ENCODE results near the gene ANXA5. TPM values are rescaled to one million over a fixed set of nuclear protein-coding genes. Genes with fewer than 3 reads are reported as not detected.

The ANXA5 gene
- total and polyA plus RNA-seq, 12 donors = 209 to 654 (median 401) TPM

DNA sequence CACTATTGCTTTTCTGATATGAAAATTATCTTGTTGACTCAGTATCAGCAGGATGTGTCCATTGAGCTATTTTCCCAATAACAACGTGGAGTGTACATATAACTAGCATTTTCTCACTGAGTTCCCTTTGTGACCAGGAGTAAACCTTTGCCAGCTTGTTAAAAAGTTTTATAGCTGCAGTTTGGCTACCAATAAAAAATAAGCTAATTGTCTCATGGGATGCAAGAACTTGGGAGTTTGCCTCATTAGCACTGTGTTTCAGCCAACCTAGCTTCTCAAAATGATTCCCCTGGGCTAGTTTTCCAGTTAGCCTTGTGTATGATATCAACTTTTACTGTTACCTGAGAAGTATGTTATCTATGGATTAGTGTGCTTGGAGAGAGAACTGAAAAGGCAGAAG lies 24.9 kb upstream of the ANXA5 start:
- H3K36me3 ChIP-seq (replicated peaks in 1 of 2) = no peaks in the 10 kb centered on the region
- no peak for TF ChIP-seq POLR2A (IDR thresholded peaks at IDR 0.05)
- TF ChIP-seq, protein P1, sequence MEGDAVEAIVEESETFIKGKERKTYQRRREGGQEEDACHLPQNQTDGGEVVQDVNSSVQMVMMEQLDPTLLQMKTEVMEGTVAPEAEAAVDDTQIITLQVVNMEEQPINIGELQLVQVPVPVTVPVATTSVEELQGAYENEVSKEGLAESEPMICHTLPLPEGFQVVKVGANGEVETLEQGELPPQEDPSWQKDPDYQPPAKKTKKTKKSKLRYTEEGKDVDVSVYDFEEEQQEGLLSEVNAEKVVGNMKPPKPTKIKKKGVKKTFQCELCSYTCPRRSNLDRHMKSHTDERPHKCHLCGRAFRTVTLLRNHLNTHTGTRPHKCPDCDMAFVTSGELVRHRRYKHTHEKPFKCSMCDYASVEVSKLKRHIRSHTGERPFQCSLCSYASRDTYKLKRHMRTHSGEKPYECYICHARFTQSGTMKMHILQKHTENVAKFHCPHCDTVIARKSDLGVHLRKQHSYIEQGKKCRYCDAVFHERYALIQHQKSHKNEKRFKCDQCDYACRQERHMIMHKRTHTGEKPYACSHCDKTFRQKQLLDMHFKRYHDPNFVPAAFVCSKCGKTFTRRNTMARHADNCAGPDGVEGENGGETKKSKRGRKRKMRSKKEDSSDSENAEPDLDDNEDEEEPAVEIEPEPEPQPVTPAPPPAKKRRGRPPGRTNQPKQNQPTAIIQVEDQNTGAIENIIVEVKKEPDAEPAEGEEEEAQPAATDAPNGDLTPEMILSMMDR (IDR thresholded peaks at IDR 0.05) = no peak
- no peak overlapping the region for H3K4me3 ChIP-seq
- WGBS, 4 donors = 72 to 86% (median 83%) methylated on average over 1 of the region's 1 CpG
- no peaks in the 10 kb centered on the region for H3K4me1 ChIP-seq (replicated peaks in 1 of 2)
- H3K27me3 ChIP-seq = no peaks in the 10 kb centered on the region
- H3K27ac ChIP-seq = no peak overlapping the region
- H3K9me3 ChIP-seq (replicated peaks in 1 of 3) = no peaks in the 10 kb centered on the region
- intact Hi-C loops (cut with DNase I) = no loop called here
- DNase-seq = no peak

DNA sequence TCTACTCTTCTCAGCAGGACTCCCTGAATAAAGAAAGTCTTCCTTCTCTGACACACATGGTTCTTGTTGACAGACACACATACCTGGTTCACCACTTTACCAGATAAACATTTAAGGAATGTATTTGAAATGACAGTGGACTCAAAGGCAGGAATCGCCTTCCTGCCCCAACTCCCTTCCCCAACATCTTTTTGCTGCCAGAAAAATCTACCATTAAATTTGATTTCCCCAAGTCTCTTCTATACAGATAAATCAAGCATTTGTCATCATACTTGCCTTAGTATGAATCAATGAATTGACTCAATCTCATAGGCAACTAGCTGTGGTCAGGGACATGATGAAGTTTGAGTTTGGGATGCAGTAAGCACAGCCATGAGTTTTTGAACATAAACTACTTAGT lies 23.3 kb upstream of the ANXA5 start:
- Histone ChIP-seq H3K4me3 (no peak overlapping the region), H3K9me3 (replicated peaks in 1 of 3) (no peaks in the 10 kb centered on the region), H3K27ac (no peak overlapping the region), H3K36me3 (replicated peaks in 1 of 2) (no peaks in the 10 kb centered on the region), H3K4me1 (replicated peaks in 1 of 2) (no peaks in the 10 kb centered on the region), H3K27me3 (no peaks in the 10 kb centered on the region)
- 63 to 73% (median 66%) methylated on average over 1 of the region's 1 CpG for WGBS, 4 donors
- intact Hi-C loops (cut with DNase I) = no loop called here
- TF ChIP-seq, protein P1 (IDR thresholded peaks at IDR 0.05) = no peak
- no peak for TF ChIP-seq POLR2A (IDR thresholded peaks at IDR 0.05)
- no peak for DNase-seq

GRCh38 chr4:121717680-121718237 lies 21.0 kb upstream of the ANXA5 start:
- Histone ChIP-seq H3K4me3 (no peak overlapping the region), H3K27me3 (no peaks in the 10 kb centered on the region), H3K27ac (peak overlapping the region in 1 of 5 donors; percentile 2), H3K9me3 (replicated peaks in 1 of 3) (no peaks in the 10 kb centered on the region), H3K4me1 (replicated peaks in 1 of 2) (no peaks in the 10 kb centered on the region), H3K36me3 (replicated peaks in 1 of 2) (no peaks in the 10 kb centered on the region)
- peak in 1 of 7 donors; percentile 13 for DNase-seq
- no peak for TF ChIP-seq POLR2A (IDR thresholded peaks at IDR 0.05)
- TF ChIP-seq, protein P1 (IDR thresholded peaks at IDR 0.05) = no peak
- intact Hi-C loops (cut with DNase I) = no loop called here
- 54 to 78% (median 61%) methylated on average over 3 to 4 of the region's 4 CpGs for WGBS, 4 donors

- no peaks in the 10 kb centered on the region for H3K27me3 ChIP-seq
- TF ChIP-seq POLR2A (IDR thresholded peaks at IDR 0.05) = no peak
- TF ChIP-seq, protein P1 (IDR thresholded peaks at IDR 0.05) = no peak
- peaks cover 11 to 14% of the 10 kb centered on the region in 2 donors for H3K4me1 ChIP-seq (replicated peaks in 1 of 2)
- WGBS, 4 donors = 59 to 66% (median 63%) methylated on average over 4 of the region's 4 CpGs
- intact Hi-C loops (cut with DNase I) = no loop called here
- no peaks in the 10 kb centered on the region for H3K36me3 ChIP-seq (replicated peaks in 1 of 2)
- DNase-seq = peak in 5 of 7 donors; percentile 26 to 65 (median 41)
- no peaks in the 10 kb centered on the region for H3K9me3 ChIP-seq (replicated peaks in 1 of 3)
- no peak overlapping the region for H3K27ac ChIP-seq
- no peak overlapping the region for H3K4me3 ChIP-seq
Observed at GRCh38 chr4:121714548-121714947, 17.8 kb upstream of the ANXA5 start.
